Embryonic facial prominence (tissue), 1 donor: Measurements from ENCODE around the gene ARHGEF38.
A peak's percentile ranks its signal among the peaks of the same experiment; 100 is the strongest.

Experiments used
- DNase-seq: peaks from one replicate; pipeline ENCODE4 v3.0.0-alpha.2; 2016; ENCODE audit errors: extremely low spot score

Gene ARHGEF38

GRCh38 chr4:105613306-105613705, 60.9 kb downstream of the ARHGEF38 start:
- DNase-seq, result no peak

DNA sequence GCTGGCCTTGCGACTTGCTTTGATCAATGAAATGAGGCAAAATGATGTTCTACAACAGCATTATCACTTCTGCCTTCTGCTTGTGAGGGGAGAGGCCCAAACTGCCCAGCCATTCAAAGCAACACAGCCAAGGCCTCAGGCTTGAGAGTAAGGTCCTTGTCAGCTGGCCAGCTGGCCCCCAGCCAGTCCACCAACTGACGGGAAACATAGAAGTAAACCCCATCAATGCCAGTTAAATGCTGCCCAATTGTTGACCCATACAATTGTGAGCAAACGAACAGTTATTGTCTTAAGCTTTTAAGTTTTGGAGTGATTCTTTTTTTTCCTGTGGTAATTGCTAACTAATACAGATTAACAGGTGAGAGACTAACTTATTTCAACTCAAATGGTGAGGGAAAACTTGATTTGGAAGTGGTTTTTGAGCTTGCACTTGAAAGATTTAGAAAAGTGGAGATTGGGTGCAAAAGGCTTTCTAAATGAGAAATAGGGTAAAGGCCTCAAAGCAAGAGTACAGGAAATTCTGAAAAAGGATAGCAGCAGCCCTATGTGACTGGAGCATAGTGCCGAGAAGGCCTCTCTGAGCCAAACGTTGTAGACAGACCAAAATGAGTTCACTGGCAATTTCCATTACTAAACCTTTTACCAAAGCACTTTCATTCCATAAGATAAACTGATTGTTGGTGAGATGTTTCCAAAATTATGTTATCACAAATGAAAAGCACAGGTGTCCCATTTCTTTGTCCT, 66.9 kb downstream of the ARHGEF38 start:
- no peak for DNase-seq

- DNase-seq, result no peak
These were observed 68.4 kb downstream of the ARHGEF38 start for GRCh38 chr4:105620640-105621323.

GRCh38 chr4:105622269-105622668, 69.8 kb downstream of the ARHGEF38 start:
- no peak for DNase-seq

DNA sequence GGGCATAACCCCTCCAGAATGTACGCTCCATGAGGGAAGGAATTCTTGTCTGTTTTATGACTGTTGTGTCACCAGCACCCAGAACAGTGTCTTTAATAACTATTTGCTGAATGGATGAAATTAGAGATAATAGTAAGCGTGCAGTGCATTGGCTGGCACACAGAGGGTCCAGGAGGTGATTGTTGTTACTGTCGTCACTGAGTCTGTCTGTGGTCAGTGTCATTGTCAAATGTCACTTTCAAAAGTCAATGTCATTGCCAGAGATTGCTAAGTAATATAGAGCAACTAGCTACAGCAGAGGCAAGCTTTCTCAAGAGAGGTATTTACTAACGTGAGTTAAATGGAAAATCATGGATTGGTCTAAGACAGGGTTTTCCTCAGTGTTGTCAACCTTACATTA, 70.7 kb downstream of the ARHGEF38 start:
- DNase-seq, result no peak

DNA sequence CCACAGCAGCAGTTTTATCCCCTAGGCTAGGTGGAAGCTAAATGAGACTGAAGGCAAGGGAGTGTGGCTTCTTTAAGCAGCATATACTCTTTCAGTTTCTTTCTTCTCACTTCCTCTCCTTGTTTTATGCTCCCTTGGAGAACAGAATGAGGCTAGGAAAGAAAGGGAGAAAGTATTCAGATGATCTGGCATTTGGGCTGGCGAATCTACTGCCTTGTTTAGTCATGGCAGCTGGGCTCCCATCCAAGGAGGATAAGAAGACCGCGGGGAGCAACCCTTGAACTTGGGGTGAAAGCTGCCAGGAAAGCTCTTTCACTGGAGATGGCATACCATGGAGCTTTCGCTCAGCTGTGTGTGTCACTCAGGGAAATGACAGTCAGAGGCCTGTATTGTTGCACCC, 72.1 kb downstream of the ARHGEF38 start:
- DNase-seq, result no peak

GRCh38 chr4:105625214-105625613, 72.8 kb downstream of the ARHGEF38 start:
- no peak for DNase-seq

- no peak for DNase-seq
These were observed 74.4 kb downstream of the ARHGEF38 start for GRCh38 chr4:105626846-105627245.

GRCh38 chr4:105627620-105628019, 75.2 kb downstream of the ARHGEF38 start:
- peak; percentile 23 for DNase-seq

- DNase-seq, result no peak
These were observed 78.5 kb downstream of the ARHGEF38 start for GRCh38 chr4:105630670-105631655.

- no peak for DNase-seq
These were observed 79.5 kb downstream of the ARHGEF38 start for GRCh38 chr4:105631818-105632400.

GRCh38 chr4:105632599-105632998, 80.2 kb downstream of the ARHGEF38 start:
- no peak for DNase-seq

- DNase-seq, result no peak
These were observed 80.8 kb downstream of the ARHGEF38 start for GRCh38 chr4:105633241-105633640.

GRCh38 chr4:105634402-105635080, 82.1 kb downstream of the ARHGEF38 start:
- no peak for DNase-seq

DNA sequence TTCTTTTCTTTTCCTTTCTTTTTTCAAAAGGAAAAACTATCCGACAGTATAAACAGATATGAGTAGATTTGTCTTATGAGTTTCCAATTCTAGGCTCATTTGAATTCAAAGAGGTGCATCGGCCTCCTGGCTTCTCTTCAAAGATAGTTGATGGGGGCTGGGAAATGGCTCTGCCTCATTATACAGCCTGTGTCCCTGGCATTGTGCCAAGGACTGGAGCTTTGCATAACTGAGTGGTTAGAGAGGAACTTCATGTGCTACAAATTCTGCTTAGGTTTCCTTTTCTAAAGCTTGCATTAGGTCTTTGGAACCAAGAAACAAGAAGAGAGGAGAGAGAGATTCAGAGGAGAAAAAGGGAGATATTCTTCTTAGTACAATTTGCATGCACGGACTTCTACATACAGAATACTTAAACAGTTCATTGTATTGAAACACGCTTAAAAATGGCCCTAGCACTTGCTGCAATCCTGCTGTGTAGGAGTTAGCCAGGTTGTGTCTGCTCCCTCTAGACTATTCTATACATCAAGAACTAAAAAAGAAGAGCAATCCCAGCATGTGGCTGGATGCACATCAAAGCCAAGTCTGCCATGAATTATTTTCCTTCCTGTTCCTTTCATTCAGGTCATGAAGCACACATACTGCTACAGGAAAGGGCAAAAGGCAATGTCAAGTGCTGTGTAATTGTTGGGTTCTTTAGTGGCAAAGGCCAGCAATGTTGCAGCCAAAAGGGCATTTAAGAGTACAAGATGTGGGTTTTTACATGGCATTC, 85.2 kb downstream of the ARHGEF38 start:
- no peak for DNase-seq

GRCh38 chr4:105641845-105642244, 89.4 kb downstream of the ARHGEF38 start:
- DNase-seq, result no peak

DNA sequence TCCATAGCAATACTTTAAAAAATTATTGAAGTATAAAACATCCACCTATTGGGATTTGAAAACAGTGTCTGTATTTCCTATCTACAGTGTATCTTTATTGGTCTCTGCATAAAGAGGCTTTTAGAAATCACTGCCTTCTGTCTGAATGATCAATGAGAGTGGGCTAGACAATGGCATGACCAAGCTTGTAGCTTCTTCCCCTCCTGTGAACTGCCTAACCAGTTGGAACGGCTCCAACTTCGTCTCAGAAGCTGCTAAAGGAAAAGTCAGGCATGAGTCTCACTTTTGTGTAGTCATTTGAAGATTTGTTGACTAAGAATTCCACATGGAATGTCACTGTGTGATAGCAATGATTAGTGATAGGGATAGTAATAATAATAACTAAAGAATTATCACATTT, 91.8 kb downstream of the ARHGEF38 start:
- DNase-seq, result no peak

GRCh38 chr4:105645440-105645839, 93.0 kb downstream of the ARHGEF38 start:
- DNase-seq, result no peak

DNA sequence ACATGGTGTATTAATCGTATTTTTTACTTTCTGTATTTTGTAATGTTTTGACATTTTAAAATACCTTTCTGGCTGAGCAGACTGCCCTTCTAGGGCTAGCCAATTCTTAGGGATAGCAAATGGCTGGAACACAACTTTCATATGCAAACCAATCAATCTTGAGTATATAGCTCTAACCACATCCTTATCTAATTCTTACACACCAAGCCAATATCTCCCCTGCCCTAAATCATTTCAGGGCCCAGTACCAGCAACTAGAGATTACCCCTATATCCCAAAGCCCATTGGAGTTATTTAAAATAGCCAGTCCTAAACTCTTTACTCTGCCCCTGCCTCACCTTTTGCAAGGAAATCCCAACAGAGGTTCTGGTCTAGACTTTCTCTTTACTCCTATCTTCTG, 97.8 kb downstream of the ARHGEF38 start:
- DNase-seq, result no peak

DNA sequence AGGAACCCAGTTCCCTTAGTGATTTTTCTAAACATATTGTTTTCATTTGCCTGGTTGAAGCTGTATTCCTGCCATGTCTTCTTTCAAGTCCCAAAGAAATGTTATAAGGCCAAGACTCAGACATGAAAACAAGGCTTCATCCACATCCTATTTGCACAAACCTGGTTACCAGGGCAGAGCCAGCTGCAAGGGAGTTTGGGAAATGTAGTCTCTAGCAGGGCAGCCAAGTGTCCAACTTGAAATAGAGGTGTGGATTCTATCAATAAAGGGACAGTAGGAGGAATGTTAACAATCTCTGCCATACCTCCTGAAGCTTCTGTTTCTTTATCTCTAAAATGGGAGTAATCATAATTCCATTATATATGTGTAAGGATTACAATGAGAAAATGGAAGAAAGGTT, 99.5 kb downstream of the ARHGEF38 start:
- no peak for DNase-seq
